K562 (cell line): ENCODE results near the gene SPAG4. TPM values are rescaled to one million over a fixed set of nuclear protein-coding genes. Genes with fewer than 3 reads are reported as not detected.

ENCODE experiments used
- C11orf30 ChIP-seq: fragments of 450-650 bp; IDR thresholded peaks from 2 replicates; pipeline ENCODE4 v1.6.1; 2016; ENCODE audit warnings: low read depth, mild to moderate bottlenecking
- ZC3H8 ChIP-seq: fragments of 450-650 bp; IDR thresholded peaks from 2 replicates; pipeline ENCODE4 v1.6.1; 2017
- ZNF133 ChIP-seq: fragments of 250-450 bp; sonication (Bioruptor Pico); IDR thresholded peaks from 2 replicates; pipeline ENCODE4 v1.4.0; 2020; ENCODE audit warnings: mild to moderate bottlenecking
- polyA plus RNA-seq, 8 experiments: library from polyadenylated mRNA; depleted of rRNA in 4 of 8; stranded (reverse) in 5 of 8; unstranded in 3 of 8; fragments of >200 nt; fragmentation: Nextera tagmentation in 2 of 8; fragmentation: Illumina TruSeq in 1 of 8; extraction: Ambion mirVana in 2 of 8; extraction: Trizol in 1 of 8; gene quantifications; 2 replicates each; pipeline versions ENCODE4 v1.2.1 to v1.2.3, GENCODE V29; 2011 to 2014; ENCODE audit warnings: inconsistent platforms in 1 of 8, missing spikeins in 1 of 8
- total RNA-seq, 7 experiments: library from RNA; depleted of rRNA in 6 of 7; stranded (reverse); fragments of >200 nt in 6 of 7; fragmentation: Illumina TruSeq in 2 of 7; extraction: Trizol in 2 of 7; gene quantifications; 2 replicates each; pipeline versions ENCODE4 v1.2.1 to v1.2.3, GENCODE V29; 2011 to 2021; ENCODE audit warnings: low replicate concordance in 1 of 7
- TF ChIP-seq, protein P1 (sequence below), 2 experiments: fragments of 450-650 bp in 1 of 2; sonication (generic) in 1 of 2; formaldehyde crosslinking in 1 of 2; IDR thresholded peaks; 2 replicates each; pipeline versions ENCODE4 v1.7.1 to v1.9.0; 2016 to 2022; ENCODE audit warnings: inconsistent platforms in 1 of 2, mild to moderate bottlenecking in 1 of 2, missing genetic modification reagents in 1 of 2
- TF ChIP-seq, protein P2 (sequence below): sonication (generic); formaldehyde crosslinking; IDR thresholded peaks from 2 replicates; pipeline ENCODE4 v1.9.0; 2022; ENCODE audit warnings: mild to moderate bottlenecking, missing genetic modification reagents
- TF ChIP-seq, protein P3 (sequence below): fragments of 450-650 bp; IDR thresholded peaks from 2 replicates; pipeline ENCODE4 v1.7.1; 2018; ENCODE audit warnings: mild to moderate bottlenecking, low read depth; ENCODE audit not compliant: partially characterized antibody
- TF ChIP-seq, protein P4 (sequence below), 3 experiments: fragments of 200-800 bp in 1 of 3; sonication (Bioruptor generic) in 1 of 3; sonication (generic) in 1 of 3; formaldehyde crosslinking in 1 of 3; IDR thresholded peaks; 2 replicates each; pipeline versions ENCODE4 v1.6.1 to v1.8.0; 2016 to 2022; ENCODE audit warnings: mild to moderate bottlenecking in 2 of 3, missing compliant biosample characterization in 2 of 3, missing genetic modification characterization in 2 of 3, missing genetic modification reagents in 1 of 3
- TF ChIP-seq, protein P5 (sequence below): fragments of 200-800 bp; sonication (Bioruptor generic); IDR thresholded peaks from 2 replicates; pipeline ENCODE4 v1.6.1; 2017; ENCODE audit warnings: missing genetic modification characterization, missing compliant biosample characterization

SPAG4 gene
- total and polyA plus RNA-seq, 9 of the 15 experiments (the other 6 are each of a cell fraction or from before 2014, with no cell fraction given) = 1.6 to 11.4 (median 4.6) TPM

DNA sequence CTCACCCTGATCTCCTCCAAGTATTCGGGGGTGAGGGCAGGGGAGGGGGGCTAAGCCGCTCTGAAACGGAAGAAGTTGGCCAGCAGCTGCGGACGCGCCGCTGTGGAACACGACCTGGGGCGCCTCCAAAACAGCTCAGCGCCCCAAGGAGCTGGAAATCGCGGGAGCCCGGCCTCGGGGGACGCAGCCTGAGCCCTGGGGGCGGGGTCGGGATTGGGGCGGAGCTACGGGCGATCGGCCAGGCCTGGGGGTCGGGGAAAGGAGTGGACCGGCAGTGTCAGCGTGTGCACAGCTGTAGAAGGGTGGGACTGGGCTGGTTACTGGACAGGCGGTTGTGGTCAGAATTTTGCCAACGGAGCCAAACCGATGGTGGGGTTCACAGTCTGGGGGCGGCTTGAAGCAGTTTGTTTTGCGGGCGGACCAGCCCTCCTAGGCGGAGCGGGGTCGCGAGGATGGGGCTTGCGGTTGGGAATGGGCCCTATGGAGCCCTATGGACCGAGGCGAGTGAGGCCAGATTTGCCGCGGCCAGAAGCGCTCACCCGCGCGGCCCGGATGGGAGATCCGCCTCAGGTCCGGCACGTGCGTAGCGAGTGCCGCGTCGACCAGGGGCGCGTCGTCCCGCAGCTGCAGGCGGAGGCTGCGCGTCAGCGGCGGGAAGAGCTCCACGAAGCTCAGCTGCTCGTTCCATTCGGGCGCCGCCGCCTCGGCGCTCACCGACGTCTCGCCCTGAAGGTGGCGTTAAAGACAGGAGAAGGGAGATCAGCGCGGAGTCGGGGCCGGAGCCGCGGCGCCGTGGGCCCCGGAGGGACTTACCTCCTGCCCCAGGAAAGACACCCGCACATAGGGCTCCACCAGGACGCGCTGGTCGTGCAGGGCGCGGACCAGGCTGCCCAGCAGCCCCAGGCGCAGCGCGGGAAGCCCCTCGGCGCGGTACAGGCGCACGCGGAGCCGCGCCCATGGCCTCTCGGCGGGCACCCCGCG is 14.3 kb upstream of the SPAG4 start (continued):
- TF ChIP-seq, protein P1, sequence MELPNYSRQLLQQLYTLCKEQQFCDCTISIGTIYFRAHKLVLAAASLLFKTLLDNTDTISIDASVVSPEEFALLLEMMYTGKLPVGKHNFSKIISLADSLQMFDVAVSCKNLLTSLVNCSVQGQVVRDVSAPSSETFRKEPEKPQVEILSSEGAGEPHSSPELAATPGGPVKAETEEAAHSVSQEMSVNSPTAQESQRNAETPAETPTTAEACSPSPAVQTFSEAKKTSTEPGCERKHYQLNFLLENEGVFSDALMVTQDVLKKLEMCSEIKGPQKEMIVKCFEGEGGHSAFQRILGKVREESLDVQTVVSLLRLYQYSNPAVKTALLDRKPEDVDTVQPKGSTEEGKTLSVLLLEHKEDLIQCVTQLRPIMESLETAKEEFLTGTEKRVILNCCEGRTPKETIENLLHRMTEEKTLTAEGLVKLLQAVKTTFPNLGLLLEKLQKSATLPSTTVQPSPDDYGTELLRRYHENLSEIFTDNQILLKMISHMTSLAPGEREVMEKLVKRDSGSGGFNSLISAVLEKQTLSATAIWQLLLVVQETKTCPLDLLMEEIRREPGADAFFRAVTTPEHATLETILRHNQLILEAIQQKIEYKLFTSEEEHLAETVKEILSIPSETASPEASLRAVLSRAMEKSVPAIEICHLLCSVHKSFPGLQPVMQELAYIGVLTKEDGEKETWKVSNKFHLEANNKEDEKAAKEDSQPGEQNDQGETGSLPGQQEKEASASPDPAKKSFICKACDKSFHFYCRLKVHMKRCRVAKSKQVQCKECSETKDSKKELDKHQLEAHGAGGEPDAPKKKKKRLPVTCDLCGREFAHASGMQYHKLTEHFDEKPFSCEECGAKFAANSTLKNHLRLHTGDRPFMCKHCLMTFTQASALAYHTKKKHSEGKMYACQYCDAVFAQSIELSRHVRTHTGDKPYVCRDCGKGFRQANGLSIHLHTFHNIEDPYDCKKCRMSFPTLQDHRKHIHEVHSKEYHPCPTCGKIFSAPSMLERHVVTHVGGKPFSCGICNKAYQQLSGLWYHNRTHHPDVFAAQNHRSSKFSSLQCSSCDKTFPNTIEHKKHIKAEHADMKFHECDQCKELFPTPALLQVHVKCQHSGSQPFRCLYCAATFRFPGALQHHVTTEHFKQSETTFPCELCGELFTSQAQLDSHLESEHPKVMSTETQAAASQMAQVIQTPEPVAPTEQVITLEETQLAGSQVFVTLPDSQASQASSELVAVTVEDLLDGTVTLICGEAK (IDR thresholded peaks at IDR 0.05) = no peak; the same call in 1 of the 2 replicates
- TF ChIP-seq, protein P1 (CRISPR knock-in tag; IDR thresholded peaks at IDR 0.05) = peak; percentile 71; the same call in 1 of the 2 replicates
- TF ChIP-seq, protein P2, sequence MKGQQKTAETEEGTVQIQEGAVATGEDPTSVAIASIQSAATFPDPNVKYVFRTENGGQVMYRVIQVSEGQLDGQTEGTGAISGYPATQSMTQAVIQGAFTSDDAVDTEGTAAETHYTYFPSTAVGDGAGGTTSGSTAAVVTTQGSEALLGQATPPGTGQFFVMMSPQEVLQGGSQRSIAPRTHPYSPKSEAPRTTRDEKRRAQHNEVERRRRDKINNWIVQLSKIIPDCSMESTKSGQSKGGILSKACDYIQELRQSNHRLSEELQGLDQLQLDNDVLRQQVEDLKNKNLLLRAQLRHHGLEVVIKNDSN (CRISPR knock-in tag) = peak; percentile 59
- TF ChIP-seq, protein P3, sequence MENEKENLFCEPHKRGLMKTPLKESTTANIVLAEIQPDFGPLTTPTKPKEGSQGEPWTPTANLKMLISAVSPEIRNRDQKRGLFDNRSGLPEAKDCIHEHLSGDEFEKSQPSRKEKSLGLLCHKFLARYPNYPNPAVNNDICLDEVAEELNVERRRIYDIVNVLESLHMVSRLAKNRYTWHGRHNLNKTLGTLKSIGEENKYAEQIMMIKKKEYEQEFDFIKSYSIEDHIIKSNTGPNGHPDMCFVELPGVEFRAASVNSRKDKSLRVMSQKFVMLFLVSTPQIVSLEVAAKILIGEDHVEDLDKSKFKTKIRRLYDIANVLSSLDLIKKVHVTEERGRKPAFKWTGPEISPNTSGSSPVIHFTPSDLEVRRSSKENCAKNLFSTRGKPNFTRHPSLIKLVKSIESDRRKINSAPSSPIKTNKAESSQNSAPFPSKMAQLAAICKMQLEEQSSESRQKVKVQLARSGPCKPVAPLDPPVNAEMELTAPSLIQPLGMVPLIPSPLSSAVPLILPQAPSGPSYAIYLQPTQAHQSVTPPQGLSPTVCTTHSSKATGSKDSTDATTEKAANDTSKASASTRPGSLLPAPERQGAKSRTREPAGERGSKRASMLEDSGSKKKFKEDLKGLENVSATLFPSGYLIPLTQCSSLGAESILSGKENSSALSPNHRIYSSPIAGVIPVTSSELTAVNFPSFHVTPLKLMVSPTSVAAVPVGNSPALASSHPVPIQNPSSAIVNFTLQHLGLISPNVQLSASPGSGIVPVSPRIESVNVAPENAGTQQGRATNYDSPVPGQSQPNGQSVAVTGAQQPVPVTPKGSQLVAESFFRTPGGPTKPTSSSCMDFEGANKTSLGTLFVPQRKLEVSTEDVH = no peak
- TF ChIP-seq ZNF133 (CRISPR knock-in tag) (no peak), C11orf30 (no peak), ZC3H8 (no peak)
- TF ChIP-seq, protein P4, sequence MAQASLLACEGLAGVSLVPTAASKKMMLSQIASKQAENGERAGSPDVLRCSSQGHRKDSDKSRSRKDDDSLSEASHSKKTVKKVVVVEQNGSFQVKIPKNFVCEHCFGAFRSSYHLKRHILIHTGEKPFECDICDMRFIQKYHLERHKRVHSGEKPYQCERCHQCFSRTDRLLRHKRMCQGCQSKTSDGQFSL (CRISPR knock-in tag; IDR thresholded peaks at IDR 0.05) = 0 out of 2 replicates have a peak, but pooled peaks have one; percentile 55
- TF ChIP-seq, protein P4 (tag; IDR thresholded peaks at IDR 0.05) = 0 out of 4 replicates have a peak, but pooled peaks of 1 of the 2 experiments have one; percentile 15
- TF ChIP-seq, protein P5, sequence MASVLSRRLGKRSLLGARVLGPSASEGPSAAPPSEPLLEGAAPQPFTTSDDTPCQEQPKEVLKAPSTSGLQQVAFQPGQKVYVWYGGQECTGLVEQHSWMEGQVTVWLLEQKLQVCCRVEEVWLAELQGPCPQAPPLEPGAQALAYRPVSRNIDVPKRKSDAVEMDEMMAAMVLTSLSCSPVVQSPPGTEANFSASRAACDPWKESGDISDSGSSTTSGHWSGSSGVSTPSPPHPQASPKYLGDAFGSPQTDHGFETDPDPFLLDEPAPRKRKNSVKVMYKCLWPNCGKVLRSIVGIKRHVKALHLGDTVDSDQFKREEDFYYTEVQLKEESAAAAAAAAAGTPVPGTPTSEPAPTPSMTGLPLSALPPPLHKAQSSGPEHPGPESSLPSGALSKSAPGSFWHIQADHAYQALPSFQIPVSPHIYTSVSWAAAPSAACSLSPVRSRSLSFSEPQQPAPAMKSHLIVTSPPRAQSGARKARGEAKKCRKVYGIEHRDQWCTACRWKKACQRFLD (CRISPR knock-in tag) = no peak
